HG02678 (cell line): Measurements from ENCODE around the gene NDUFS8.

ENCODE experiments used
- ATAC-seq: cut with Tn5 transposase; IDR thresholded peaks from one replicate; pipeline ENCODE4 v1.9.1; 2021; ENCODE audit warnings: mild to moderate bottlenecking, moderate library complexity; ENCODE audit not compliant: unreplicated experiment

Gene NDUFS8

GRCh38 chr11:68002938-68003845 is 27.3 kb upstream of the NDUFS8 start:
- peak; percentile 54 for ATAC-seq

GRCh38 chr11:68003846-68004550 is 26.5 kb upstream of the NDUFS8 start, which contains the start of gene UNC93B1:
Gene UNC93B1, minus strand, starts transcription at chr11:68004097. Its CDS starts 54 bp downstream, at chr11:68004043.
- ATAC-seq = peak; percentile 74

- ATAC-seq = no peak
Observed at GRCh38 chr11:68004551-68005335, 25.7 kb upstream of the NDUFS8 start.

- no peak for ATAC-seq
Observed at GRCh38 chr11:68006606-68007166, 23.8 kb upstream of the NDUFS8 start.

- no peak for ATAC-seq
Observed at GRCh38 chr11:68007498-68008380, 22.7 kb upstream of the NDUFS8 start.

GRCh38 chr11:68008381-68009337 is 21.8 kb upstream of the NDUFS8 start:
- ATAC-seq = no peak

GRCh38 chr11:68009391-68010089 is 20.9 kb upstream of the NDUFS8 start:
- no peak for ATAC-seq

- no peak for ATAC-seq
Observed at GRCh38 chr11:68010090-68011041, 20.1 kb upstream of the NDUFS8 start, which contains the start of gene ALDH3B1. Gene ALDH3B1, plus strand, starts transcription at chr11:68010327. Its CDS starts 4,971 bp downstream, at chr11:68015298.

- ATAC-seq = no peak
Observed at GRCh38 chr11:68011051-68011943, 19.2 kb upstream of the NDUFS8 start.

GRCh38 chr11:68012044-68012842 is 18.2 kb upstream of the NDUFS8 start:
- no peak for ATAC-seq

GRCh38 chr11:68012843-68013610 is 17.5 kb upstream of the NDUFS8 start:
- ATAC-seq = no peak

- no peak for ATAC-seq
Observed at GRCh38 chr11:68013611-68014156, 16.8 kb upstream of the NDUFS8 start.

- ATAC-seq = no peak
Observed at GRCh38 chr11:68014157-68014946, 16.1 kb upstream of the NDUFS8 start.
